Retinal pigment epithelial cell (primary cell): ENCODE measurements around the gene POU2F2.
A peak's percentile ranks its signal among the peaks of the same experiment; 100 is the strongest.

Source experiments
- DNase-seq: peaks from one replicate; pipeline ENCODE4 v3.0.0-alpha.2; 2010; ENCODE audit warnings: low read depth
- H3K4me3 ChIP-seq: 2 replicates; pipeline ENCODE4 v1.5.1; 2011; ENCODE audit warnings: mild to moderate bottlenecking, low read length, control low read depth, moderate library complexity
- CTCF ChIP-seq: conservative IDR thresholded peaks from 2 replicates; pipeline ENCODE4 v1.5.1; 2011; ENCODE audit warnings: low read depth, low read length, control low read depth, inconsistent platforms

Gene POU2F2

GRCh38 chr19:42079886-42080763 lies 52.1 kb downstream of the POU2F2 start:
- DNase-seq = no peak
- TF ChIP-seq CTCF = no peak

GRCh38 chr19:42079276-42079669 lies 53.0 kb downstream of the POU2F2 start:
- DNase-seq = no peak
- no peak for TF ChIP-seq CTCF
- H3K4me3 ChIP-seq = no peak overlapping the region

More at GRCh38 chr19:42079886-42080763, 52.1 kb downstream of the POU2F2 start:
- no peak overlapping the region for H3K4me3 ChIP-seq

- DNase-seq = no peak
- no peak for TF ChIP-seq CTCF
- no peak overlapping the region for H3K4me3 ChIP-seq
These were observed 53.5 kb downstream of the POU2F2 start for GRCh38 chr19:42078538-42079275.

- DNase-seq = no peak
- peak overlapping the region; percentile 67 for H3K4me3 ChIP-seq
- no peak for TF ChIP-seq CTCF
These were observed 54.2 kb downstream of the POU2F2 start for GRCh38 chr19:42078058-42078457.

GRCh38 chr19:42076380-42076944 lies 55.8 kb downstream of the POU2F2 start:
- TF ChIP-seq CTCF = no peak
- DNase-seq = no peak
- H3K4me3 ChIP-seq = peak overlapping the region; percentile 67

- DNase-seq = peak; percentile 99
- peak within 1 kb of the TSS; percentile 79 for H3K4me3 ChIP-seq
- no peak for TF ChIP-seq CTCF
These were observed 56.4 kb downstream of the POU2F2 start, which contains the start of gene ZNF574 for GRCh38 chr19:42075616-42076379. Gene ZNF574 (plus strand): TSS chr19:42076166. CDS start chr19:42078607, 2,441 bp downstream.
